GM13976 (cell line): ENCODE measurements around the gene CFTR.

Experiments
- DNase-seq: peaks from one replicate; pipeline ENCODE4 v3.0.0; 2012; ENCODE audit warnings: low spot score
- CTCF ChIP-seq: IDR thresholded peaks from 2 replicates; pipeline ENCODE4 v1.5.1; 2012; ENCODE audit warnings: borderline replicate concordance, mild to moderate bottlenecking; ENCODE audit not compliant: insufficient read depth; ENCODE audit errors: extremely low read depth, missing control alignments, control extremely low read depth
- in situ Hi-C: fragments of 300-500 bp; cut with MboI; formaldehyde crosslinking; loops from one replicate; pipeline ENCODE4 v1.12.0; 2022; ENCODE audit warnings: low sequenced_read_pairs, mixed read lengths, inconsistent platforms; ENCODE audit not compliant: unreplicated experiment

CFTR gene

GRCh38 chr7:117688126-117688525 lies 208.3 kb downstream of the CFTR start:
- DNase-seq: no peak
- no peak for TF ChIP-seq CTCF
- in situ Hi-C loops: no loop called here

DNA sequence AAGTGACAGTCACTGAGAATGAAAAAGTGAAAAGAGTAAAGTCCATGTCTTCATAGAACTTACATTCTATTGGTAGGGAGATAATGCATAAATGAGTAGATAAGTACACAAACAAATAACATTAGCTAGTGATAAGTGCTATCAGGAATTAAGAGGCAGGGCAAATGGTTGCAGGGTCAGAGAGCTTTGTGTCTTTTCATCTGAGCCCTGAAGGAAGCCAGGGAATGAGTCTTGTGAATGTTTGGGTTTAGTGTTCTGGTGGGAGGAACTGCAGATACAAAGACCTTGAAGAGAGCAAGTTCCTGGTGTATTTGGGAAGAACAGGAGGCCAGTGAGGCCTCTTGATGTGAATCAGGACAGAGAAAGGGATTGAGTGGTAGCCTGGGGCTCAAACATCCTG lies 209.6 kb downstream of the CFTR start:
- no peak for TF ChIP-seq CTCF
- DNase-seq: no peak
- in situ Hi-C loops: no loop called here

GRCh38 chr7:117690147-117690546 lies 210.3 kb downstream of the CFTR start:
- no peak for TF ChIP-seq CTCF
- DNase-seq: no peak
- in situ Hi-C loops: no loop called here

- no peak for TF ChIP-seq CTCF
- DNase-seq: no peak
- in situ Hi-C loops: no loop called here
Measured at GRCh38 chr7:117692338-117692737, 212.5 kb downstream of the CFTR start.

GRCh38 chr7:117698018-117698417 lies 218.2 kb downstream of the CFTR start:
- in situ Hi-C loops: no loop called here
- no peak for DNase-seq
- no peak for TF ChIP-seq CTCF

DNA sequence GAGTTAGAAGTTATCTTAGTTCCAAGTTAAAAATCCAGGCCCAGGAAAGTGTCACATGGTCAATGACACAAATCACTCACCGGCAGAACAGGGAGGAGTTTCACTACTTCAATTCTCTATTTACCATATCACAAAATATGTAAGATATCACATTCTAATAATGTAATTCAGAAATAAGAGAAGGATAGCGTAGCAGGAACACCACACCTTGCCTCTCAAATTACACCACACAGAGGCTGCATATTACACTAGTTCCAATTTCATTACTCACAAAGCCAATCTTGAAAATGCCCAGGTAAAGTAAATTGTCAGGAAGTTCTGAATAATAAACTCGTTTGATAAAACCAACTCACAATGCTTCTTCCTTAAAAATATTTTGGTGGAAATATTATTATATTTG lies 224.2 kb downstream of the CFTR start:
- no peak for TF ChIP-seq CTCF
- DNase-seq: no peak
- in situ Hi-C loops: no loop called here

GRCh38 chr7:117705630-117706029 lies 225.8 kb downstream of the CFTR start:
- in situ Hi-C loops: no loop called here
- no peak for DNase-seq
- no peak for TF ChIP-seq CTCF
